ENCODE measurements around the gene DSN1.

Gene DSN1

DNA sequence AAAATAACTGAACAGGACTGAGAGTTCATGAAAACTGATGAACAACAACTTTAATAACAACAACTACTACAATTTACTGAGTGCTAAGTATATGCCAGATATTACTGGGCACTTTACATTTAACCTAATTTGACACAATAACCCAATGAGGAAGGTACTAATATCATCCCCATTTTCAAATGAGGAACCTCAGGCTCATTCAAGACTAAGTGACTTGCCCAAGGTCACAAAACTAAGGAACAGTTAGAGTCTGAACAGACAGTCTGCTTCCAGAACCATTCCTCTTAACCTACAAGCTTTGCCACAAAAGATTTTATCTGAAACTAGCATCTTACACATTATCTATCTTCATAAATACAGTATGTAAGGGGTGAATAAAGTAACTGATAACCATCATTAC is 17.1 kb downstream of the DSN1 start:
- ChIA-PET CTCF (interaction anchor here (0.7 to 1.3 kb wide), 4 partner anchors 17 to 88 kb away, joined by 3 to 8 read pairs (median 3); partner anchors contain the start of gene DSN1), POLR2A (ENCODE audit: low non-redundant PET) (no interaction called here)
- no peak overlapping the region for H3K27ac ChIP-seq
- TF ChIP-seq, protein P1, sequence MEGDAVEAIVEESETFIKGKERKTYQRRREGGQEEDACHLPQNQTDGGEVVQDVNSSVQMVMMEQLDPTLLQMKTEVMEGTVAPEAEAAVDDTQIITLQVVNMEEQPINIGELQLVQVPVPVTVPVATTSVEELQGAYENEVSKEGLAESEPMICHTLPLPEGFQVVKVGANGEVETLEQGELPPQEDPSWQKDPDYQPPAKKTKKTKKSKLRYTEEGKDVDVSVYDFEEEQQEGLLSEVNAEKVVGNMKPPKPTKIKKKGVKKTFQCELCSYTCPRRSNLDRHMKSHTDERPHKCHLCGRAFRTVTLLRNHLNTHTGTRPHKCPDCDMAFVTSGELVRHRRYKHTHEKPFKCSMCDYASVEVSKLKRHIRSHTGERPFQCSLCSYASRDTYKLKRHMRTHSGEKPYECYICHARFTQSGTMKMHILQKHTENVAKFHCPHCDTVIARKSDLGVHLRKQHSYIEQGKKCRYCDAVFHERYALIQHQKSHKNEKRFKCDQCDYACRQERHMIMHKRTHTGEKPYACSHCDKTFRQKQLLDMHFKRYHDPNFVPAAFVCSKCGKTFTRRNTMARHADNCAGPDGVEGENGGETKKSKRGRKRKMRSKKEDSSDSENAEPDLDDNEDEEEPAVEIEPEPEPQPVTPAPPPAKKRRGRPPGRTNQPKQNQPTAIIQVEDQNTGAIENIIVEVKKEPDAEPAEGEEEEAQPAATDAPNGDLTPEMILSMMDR (conservative IDR thresholded peaks at IDR 0.05; ENCODE audit: low read depth) = no peak
- no peak for DNase-seq (ENCODE audit: low spot score)

DNA sequence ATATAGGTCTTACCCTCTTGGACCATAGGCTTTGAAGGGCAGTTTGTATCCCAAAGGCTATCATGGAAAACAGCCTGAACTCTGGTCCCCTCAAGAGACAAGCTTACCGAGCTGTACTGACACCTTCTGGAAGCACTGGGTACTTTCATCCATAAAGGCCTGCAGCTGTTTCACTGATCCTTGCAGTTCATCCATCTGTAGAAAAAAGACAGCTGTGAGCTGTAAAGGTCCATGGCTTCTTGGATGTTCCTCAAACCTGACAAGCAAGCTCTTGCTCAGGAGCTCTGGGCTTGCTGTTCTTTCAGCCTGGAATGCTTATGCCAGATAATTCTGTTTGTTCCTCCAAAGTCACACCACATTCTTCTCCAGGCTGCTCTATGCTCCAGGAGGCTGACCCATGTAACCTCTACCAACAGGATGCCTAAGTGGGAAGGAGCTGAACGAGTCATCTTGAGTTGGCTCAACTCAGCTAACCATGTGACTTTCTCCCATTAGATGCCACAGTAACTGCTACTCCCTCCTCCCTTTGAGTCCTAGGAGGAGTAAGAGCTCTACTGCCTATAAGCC is 18.8 kb downstream of the DSN1 start:
- CTCF ChIA-PET = interaction anchor here (0.5 to 1.7 kb wide), 10 partner anchors 9 to 237 kb away, joined by 3 to 10 read pairs (median 4); partner anchors contain the start of gene NDRG3
- H3K27ac ChIP-seq = no peak overlapping the region
- DNase-seq (ENCODE audit: low spot score) = peak; percentile 79
- TF ChIP-seq, protein P1 (conservative IDR thresholded peaks at IDR 0.05; ENCODE audit: low read depth) = peak; percentile 84
- POLR2A ChIA-PET (ENCODE audit: low non-redundant PET) = interaction anchor here (1.1 kb wide), 1 partner anchor 13 kb away, joined by 4 read pairs; no protein-coding TSS in a partner anchor

DNA sequence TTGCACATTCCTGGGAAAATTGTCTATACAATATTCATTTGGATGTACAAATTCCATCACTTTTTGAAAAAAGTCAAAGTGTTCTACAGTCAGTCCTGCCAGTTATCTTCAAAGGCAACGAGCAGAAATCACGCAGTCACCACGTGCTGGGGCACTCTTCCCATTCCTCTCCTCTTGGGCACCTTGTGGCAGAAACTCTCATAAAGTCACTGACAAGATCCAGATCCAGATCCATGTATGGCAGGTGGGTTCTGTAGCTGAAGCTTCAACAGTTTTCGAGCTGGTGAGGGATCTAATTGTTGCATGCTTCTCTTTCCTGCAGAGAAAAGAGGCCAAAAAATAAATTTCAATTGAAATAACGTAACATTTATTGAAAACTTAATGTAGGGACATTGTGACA is 21.0 kb downstream of the DSN1 start:
- ChIA-PET CTCF (no interaction called here), POLR2A (ENCODE audit: low non-redundant PET) (no interaction called here)
- TF ChIP-seq, protein P1 (conservative IDR thresholded peaks at IDR 0.05; ENCODE audit: low read depth) = no peak
- no peak for DNase-seq (ENCODE audit: low spot score)
- H3K27ac ChIP-seq = no peak overlapping the region

DNA sequence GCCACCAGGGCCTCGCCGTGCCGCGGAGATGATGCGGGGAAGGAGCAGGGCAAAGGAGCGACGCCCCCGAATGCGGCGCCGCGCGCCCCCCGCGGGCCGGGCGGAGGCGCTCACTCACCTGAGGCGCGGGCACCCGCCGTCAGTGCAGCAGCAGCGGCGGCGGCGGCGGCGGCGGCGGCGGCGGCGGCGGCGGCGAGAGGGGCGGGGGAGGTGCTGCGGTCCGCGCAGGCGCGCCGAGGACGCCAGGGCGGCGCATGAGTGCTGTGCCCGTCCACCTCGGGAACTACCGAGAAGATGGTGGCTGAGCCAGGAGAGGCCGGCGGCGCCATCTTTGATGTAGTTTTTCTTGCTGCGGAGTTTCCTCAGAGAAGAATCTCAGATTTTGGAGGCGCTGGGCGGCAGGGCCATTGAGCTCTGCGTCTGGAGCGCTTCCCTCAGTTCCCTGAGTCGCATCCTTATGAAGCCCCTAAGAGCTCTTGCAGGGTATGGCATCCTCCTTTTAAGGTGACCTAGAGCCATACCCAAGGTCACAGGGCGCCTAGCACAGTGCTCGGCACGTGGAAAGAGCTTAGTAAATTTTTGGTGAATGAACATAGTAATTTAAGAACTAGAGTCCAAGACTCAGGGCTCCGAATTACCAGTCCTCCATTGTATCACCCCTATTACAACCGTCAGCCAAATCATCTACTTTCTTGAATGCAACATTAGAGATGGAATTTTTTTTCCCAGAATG is 27.5 kb downstream of the DSN1 start, which contains the start of gene NDRG3:
Gene NDRG3 (minus strand): TSS at position 164 of the 733 bp plus-strand sequence. CDS start 24,355 bp downstream, outside the sequence.
- POLR2A ChIA-PET (ENCODE audit: low non-redundant PET) = interaction anchor here (0.6 kb wide), 2 partner anchors 10 to 115 kb away, joined by 4 read pairs; no protein-coding TSS in a partner anchor
- CTCF ChIA-PET = interaction anchor here (0.5 to 1.2 kb wide), 8 partner anchors 9 to 298 kb away, joined by 3 to 13 read pairs (median 4); partner anchors contain the start of gene DSN1
- TF ChIP-seq, protein P1 (conservative IDR thresholded peaks at IDR 0.05; ENCODE audit: low read depth) = peak; percentile 62
- DNase-seq (ENCODE audit: low spot score) = peak; percentile 99
- H3K27ac ChIP-seq = peak within 1 kb of the TSS; percentile 70

DNA sequence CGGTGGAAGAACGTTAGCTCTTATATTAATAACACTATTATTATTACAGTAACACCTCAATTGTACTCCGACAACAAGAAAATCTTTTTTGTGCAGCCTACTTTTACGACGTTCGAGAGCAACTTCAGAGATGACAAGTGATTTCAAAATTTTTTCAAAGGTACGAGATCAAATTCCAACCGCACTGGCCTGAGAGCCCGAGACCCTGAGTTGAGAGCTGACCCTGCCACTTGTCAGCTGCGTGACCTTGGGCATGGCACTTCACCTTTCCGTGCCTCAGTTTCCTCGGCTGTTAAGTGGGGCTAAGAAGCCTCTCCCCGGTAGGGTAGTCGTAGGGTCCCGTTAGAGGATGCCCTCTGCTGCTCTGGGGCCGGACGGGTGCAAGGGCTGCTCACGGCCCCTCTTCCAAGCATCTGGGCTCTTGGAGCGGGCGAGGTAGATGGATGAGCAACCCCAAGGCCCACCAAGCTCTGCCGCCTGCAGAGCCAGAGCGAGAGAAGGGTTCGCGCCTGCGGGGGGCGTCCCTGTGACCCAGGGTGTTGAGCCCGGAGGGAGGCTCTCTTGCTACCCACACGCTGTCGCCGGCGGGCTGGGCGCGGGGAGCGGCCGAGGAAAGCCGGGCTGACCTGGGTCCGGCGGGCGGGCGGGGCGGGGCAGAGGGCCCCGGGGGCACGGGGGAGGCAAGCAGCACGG is 28.2 kb downstream of the DSN1 start:
- POLR2A ChIA-PET (ENCODE audit: low non-redundant PET) = interaction anchor here (0.6 to 1.2 kb wide), 2 partner anchors 9 kb away, joined by 4 to 6 read pairs; no protein-coding TSS in a partner anchor
- DNase-seq (ENCODE audit: low spot score) = no peak
- TF ChIP-seq, protein P1 (conservative IDR thresholded peaks at IDR 0.05; ENCODE audit: low read depth) = no peak
- peak overlapping the region; percentile 70 for H3K27ac ChIP-seq
- CTCF ChIA-PET = interaction anchor here (0.5 to 1.2 kb wide), 10 partner anchors 9 to 255 kb away, joined by 3 to 13 read pairs (median 4); partner anchors contain the start of gene DSN1

DNA sequence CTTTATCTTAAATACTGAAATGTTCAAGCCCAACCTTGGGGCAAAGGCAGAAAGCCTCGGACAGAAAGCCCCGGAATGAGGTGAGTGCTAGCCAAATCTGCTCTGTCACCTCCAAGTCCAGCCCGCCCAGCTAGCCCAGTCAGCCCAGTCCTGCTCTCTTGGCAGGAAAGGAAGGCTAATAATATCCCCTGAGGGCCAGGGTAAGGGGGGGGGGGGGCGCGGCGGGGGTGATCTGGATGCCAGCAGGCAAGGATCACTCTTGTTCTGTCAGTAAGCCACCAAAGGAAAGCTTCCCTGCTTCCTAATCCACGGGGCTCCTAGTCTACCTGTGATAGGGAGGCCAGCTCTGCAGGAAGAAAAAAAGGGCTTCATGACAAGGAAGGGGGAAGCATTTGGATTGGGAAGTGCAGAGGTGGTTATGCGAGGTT is 28.8 kb downstream of the DSN1 start:
- ChIA-PET CTCF (interaction anchor here (1.0 to 1.2 kb wide), 4 partner anchors 10 to 119 kb away, joined by 3 to 5 read pairs (median 3); no protein-coding TSS in a partner anchor), POLR2A (ENCODE audit: low non-redundant PET) (interaction anchor here (1.2 kb wide), 1 partner anchor 9 kb away, joined by 6 read pairs; no protein-coding TSS in a partner anchor)
- peak overlapping the region; percentile 70 for H3K27ac ChIP-seq
- TF ChIP-seq, protein P1 (conservative IDR thresholded peaks at IDR 0.05; ENCODE audit: low read depth) = no peak
- peak; percentile 74 for DNase-seq (ENCODE audit: low spot score)
